MM.1S (cell line): Measurements from ENCODE around the gene APOBEC3B.

Source experiments
- EZH2phosphoT487 ChIP-seq: fragments of 300-600 bp; sonication (generic); IDR thresholded peaks from 2 replicates; pipeline ENCODE4 v1.6.1; 2018; ENCODE audit warnings: antibody characterized with exemption, low read length
- TF ChIP-seq, protein P1 (sequence below): fragments of 300-600 bp; sonication (generic); IDR thresholded peaks from 2 replicates; pipeline ENCODE4 v1.5.1; 2016; ENCODE audit warnings: antibody characterized with exemption, low read length, mixed read lengths

DNA sequence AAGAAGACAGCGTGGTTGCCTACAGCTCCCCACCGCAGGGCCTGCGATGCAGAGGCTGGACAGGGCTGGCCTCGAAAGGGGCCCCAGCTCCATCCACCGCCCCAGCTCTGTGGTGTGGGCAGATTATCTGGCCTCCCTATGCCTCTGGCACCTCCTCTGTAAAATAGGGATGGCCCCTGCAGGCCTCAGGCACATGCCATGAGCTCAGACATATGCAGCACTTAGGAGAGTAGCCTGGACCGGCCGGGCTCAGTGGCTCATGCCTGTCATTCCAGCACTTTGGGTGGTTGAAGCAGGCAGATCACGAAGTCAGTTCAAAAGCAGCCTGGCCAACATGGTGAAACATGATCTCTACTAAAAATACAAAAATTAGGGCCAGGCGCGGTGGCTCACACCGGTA is 46.1 kb downstream of the APOBEC3B start:
- TF ChIP-seq EZH2phosphoT487: no peak
- TF ChIP-seq, protein P1, sequence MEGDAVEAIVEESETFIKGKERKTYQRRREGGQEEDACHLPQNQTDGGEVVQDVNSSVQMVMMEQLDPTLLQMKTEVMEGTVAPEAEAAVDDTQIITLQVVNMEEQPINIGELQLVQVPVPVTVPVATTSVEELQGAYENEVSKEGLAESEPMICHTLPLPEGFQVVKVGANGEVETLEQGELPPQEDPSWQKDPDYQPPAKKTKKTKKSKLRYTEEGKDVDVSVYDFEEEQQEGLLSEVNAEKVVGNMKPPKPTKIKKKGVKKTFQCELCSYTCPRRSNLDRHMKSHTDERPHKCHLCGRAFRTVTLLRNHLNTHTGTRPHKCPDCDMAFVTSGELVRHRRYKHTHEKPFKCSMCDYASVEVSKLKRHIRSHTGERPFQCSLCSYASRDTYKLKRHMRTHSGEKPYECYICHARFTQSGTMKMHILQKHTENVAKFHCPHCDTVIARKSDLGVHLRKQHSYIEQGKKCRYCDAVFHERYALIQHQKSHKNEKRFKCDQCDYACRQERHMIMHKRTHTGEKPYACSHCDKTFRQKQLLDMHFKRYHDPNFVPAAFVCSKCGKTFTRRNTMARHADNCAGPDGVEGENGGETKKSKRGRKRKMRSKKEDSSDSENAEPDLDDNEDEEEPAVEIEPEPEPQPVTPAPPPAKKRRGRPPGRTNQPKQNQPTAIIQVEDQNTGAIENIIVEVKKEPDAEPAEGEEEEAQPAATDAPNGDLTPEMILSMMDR: no peak
